GM12878 (cell line): ENCODE results near the gene PHF20. TPM values are rescaled to one million over a fixed set of nuclear protein-coding genes. Genes with fewer than 3 reads are reported as not detected.

Experiments used
- ASH2L ChIP-seq: fragments of 300-600, 200-600 bp; sonication (generic); IDR thresholded peaks from 2 replicates; pipeline ENCODE4 v1.6.1; 2017; ENCODE audit warnings: low read depth, mild to moderate bottlenecking, borderline replicate concordance
- BHLHE40 ChIP-seq, 2 experiments: fragments of 450-650 bp in 1 of 2; IDR thresholded peaks; 2 replicates each; pipeline ENCODE4 v1.6.1; 2011 to 2017; ENCODE audit warnings: low read depth in 2 of 2, borderline replicate concordance in 1 of 2, improper control_type of control experiment in 1 of 2, low read length in 1 of 2, mild to moderate bottlenecking in 1 of 2
- CEBPB ChIP-seq, 2 experiments: fragments of 150-350 bp in 1 of 2; IDR thresholded peaks; 2 replicates each; pipeline ENCODE4 v1.6.1; 2012 to 2014; ENCODE audit warnings: low read depth in 2 of 2, low read length in 2 of 2, borderline replicate concordance in 1 of 2, inconsistent platforms in 1 of 2
- CTCF ChIP-seq, 3 experiments: IDR thresholded peaks in 2 of 3; conservative IDR thresholded peaks in 1 of 3; 2 replicates each; pipeline ENCODE4 v1.5.1; 2011; ENCODE audit warnings: low read depth in 3 of 3, low read length in 3 of 3, mild to moderate bottlenecking in 3 of 3, control low read depth in 2 of 3, moderate library complexity in 2 of 3, inconsistent platforms in 1 of 3, mixed read lengths in 1 of 3; ENCODE audit not compliant: control insufficient read depth in 2 of 3, insufficient read depth in 1 of 3; ENCODE audit errors: extremely low read depth in 1 of 3
- FOXM1 ChIP-seq: IDR thresholded peaks from 2 replicates; pipeline ENCODE4 v1.6.1; 2012; ENCODE audit warnings: low read depth, mild to moderate bottlenecking, inconsistent platforms, low read length, moderate library complexity
- IKZF2 ChIP-seq, 2 experiments: fragments of 450-650 bp; IDR thresholded peaks; 2 replicates each; pipeline ENCODE4 v1.6.1; 2017; ENCODE audit warnings: mild to moderate bottlenecking in 2 of 2, moderate library complexity in 2 of 2
- IRF5 ChIP-seq: fragments of 450-650 bp; IDR thresholded peaks from 2 replicates; pipeline ENCODE4 v1.6.1; 2017; ENCODE audit warnings: borderline replicate concordance
- KAT2A ChIP-seq: conservative IDR thresholded peaks from 2 replicates; pipeline ENCODE4 v1.6.1; 2011; ENCODE audit warnings: low read depth, low read length; ENCODE audit not compliant: control insufficient read depth
- MYC ChIP-seq: IDR thresholded peaks from 2 replicates; pipeline ENCODE4 v1.6.1; 2011; ENCODE audit warnings: mild to moderate bottlenecking, low read length, moderate library complexity, inconsistent platforms; ENCODE audit not compliant: insufficient read depth, insufficient replicate concordance, insufficient read length, severe bottlenecking
- NFIC ChIP-seq: IDR thresholded peaks from 2 replicates; pipeline ENCODE4 v1.6.1; 2012; ENCODE audit warnings: low read depth, mild to moderate bottlenecking, inconsistent platforms, low read length, moderate library complexity
- PML ChIP-seq: IDR thresholded peaks from 2 replicates; pipeline ENCODE4 v1.6.1; 2012; ENCODE audit warnings: low read length, inconsistent platforms
- POU2F2 ChIP-seq: IDR thresholded peaks from 3 replicates; pipeline ENCODE4 v1.6.1; 2011; ENCODE audit warnings: low read depth, mild to moderate bottlenecking, low read length, borderline replicate concordance
- SIX5 ChIP-seq: IDR thresholded peaks from 2 replicates; pipeline ENCODE4 v1.6.1; 2011; ENCODE audit warnings: mild to moderate bottlenecking, low read depth, low read length, moderate library complexity; ENCODE audit not compliant: severe bottlenecking
- SUPT20H ChIP-seq: IDR thresholded peaks from 2 replicates; pipeline ENCODE4 v1.6.1; 2011; ENCODE audit warnings: low read depth, mild to moderate bottlenecking, low read length, moderate library complexity, borderline replicate concordance; ENCODE audit not compliant: control insufficient read depth
- USF2 ChIP-seq: IDR thresholded peaks from 2 replicates; pipeline ENCODE4 v1.6.1; 2011; ENCODE audit warnings: low read depth, low read length, improper control_type of control experiment, borderline replicate concordance
- ZBED1 ChIP-seq: IDR thresholded peaks from 2 replicates; pipeline ENCODE4 v1.6.1; 2016; ENCODE audit warnings: borderline replicate concordance
- ZNF207 ChIP-seq: fragments of 450-650 bp; IDR thresholded peaks from 2 replicates; pipeline ENCODE4 v1.6.1; 2014; ENCODE audit warnings: antibody characterized with exemption, mild to moderate bottlenecking, borderline replicate concordance
- ZNF384 ChIP-seq: IDR thresholded peaks from 2 replicates; pipeline ENCODE4 v1.6.1; 2012; ENCODE audit warnings: low read depth, mild to moderate bottlenecking, low read length, improper control_type of control experiment, borderline replicate concordance
- ZNF622 ChIP-seq: fragments of 450-650 bp; IDR thresholded peaks from 2 replicates; pipeline ENCODE4 v1.6.1; 2017; ENCODE audit warnings: mild to moderate bottlenecking, inconsistent platforms
- ZNF687 ChIP-seq: fragments of 450-650 bp; IDR thresholded peaks from 2 replicates; pipeline ENCODE4 v1.6.1; 2017; ENCODE audit warnings: mild to moderate bottlenecking, moderate library complexity
- polyA plus RNA-seq, 11 experiments: library from polyadenylated mRNA; depleted of rRNA in 4 of 11; unstranded in 6 of 11; stranded (reverse) in 5 of 11; fragments of >200 nt; fragmentation: Nextera tagmentation in 4 of 11; fragmentation: Illumina TruSeq in 1 of 11; extraction: Ambion mirVana in 4 of 11; extraction: Trizol in 1 of 11; gene quantifications; 1 replicate in 1 of 11; 2 replicates in 10 of 11; pipeline versions ENCODE4 v1.2.1 to v1.2.3, GENCODE V29; 2011 to 2016; ENCODE audit warnings: inconsistent platforms in 2 of 11, missing spikeins in 2 of 11, low read depth in 1 of 11
- total RNA-seq, 4 experiments: library from RNA; depleted of rRNA in 3 of 4; stranded (reverse); fragments of >200 nt in 3 of 4; fragmentation: Illumina TruSeq in 1 of 4; extraction: Trizol in 1 of 4; gene quantifications; 2 replicates each; pipeline versions ENCODE4 v1.2.1 to v1.2.3, GENCODE V29; 2013 to 2021

Gene PHF20
- total and polyA plus RNA-seq, 10 of the 15 experiments (the other 5 are each of a cell fraction or from before 2014, with no cell fraction given): 31.6 to 91.2 (median 46.8) TPM

GRCh38 chr20:35954200-35954906, 182.5 kb downstream of the PHF20 start, which contains the start of gene SCAND1 (continued):
- TF ChIP-seq ZNF687 (peak; percentile 84), ZNF384 (peak; percentile 21; the same call in 1 of the 2 replicates), ASH2L (no peak), IKZF2 (IDR thresholded peaks at IDR 0.05) (no peak; a peak in 2 of 4 replicates), KAT2A (no peak), FOXM1 (0 out of 2 replicates have a peak, but pooled peaks have one; percentile 57), MYC (peak; percentile 89), USF2 (no peak), NFIC (no peak), ZBED1 (0 out of 2 replicates have a peak, but pooled peaks have one; percentile 50), ZNF622 (no peak), SUPT20H (no peak), SIX5 (peak; percentile 61), ZNF207 (peak; percentile 89), CEBPB (IDR thresholded peaks at IDR 0.05; ENCODE audit: borderline replicate concordance in 1 of 2, low read depth in 2 of 2, low read length in 2 of 2) (no peak), BHLHE40 (IDR thresholded peaks at IDR 0.05; ENCODE audit: borderline replicate concordance in 1 of 2, low read depth in 2 of 2, low read length in 1 of 2) (peak; percentile 73 to 87), POU2F2 (peak; percentile 70; the same call in 2 of the 3 replicates), PML (peak; percentile 81; the same call in 1 of the 2 replicates), IRF5 (no peak), CTCF (IDR thresholded peaks at IDR 0.05 in 2 of 3, conservative IDR thresholded peaks at IDR 0.05 in 1 of 3; ENCODE audit: control insufficient read depth in 2 of 3, extremely low read depth in 1 of 3, insufficient read depth in 1 of 3, low read depth in 3 of 3, low read length in 3 of 3) (peak; percentile 93 to 99 (median 99))
